Activated CD8-positive, alpha-beta memory T cell treated with anti-CD3 and anti-CD28 coated beads for 48 hours (primary cell): ENCODE data around the gene ACP6.
"Not testable (repeated sequence)": the region's sequence is repeated elsewhere in the genome, so short reads cannot be mapped to it uniquely, and the experiment has no call there.

Source experiments
- DNase-seq, 3 experiments: peaks; one replicate each; pipeline ENCODE4 v3.0.0-alpha.2; 2020; ENCODE audit warnings: low read depth in 2 of 3, low spot score in 2 of 3

Gene ACP6

GRCh38 chr1:147622731-147623130, 47.6 kb downstream of the ACP6 start:
- no peak for DNase-seq

GRCh38 chr1:147620543-147620942, 49.8 kb downstream of the ACP6 start:
- no peak for DNase-seq

DNA sequence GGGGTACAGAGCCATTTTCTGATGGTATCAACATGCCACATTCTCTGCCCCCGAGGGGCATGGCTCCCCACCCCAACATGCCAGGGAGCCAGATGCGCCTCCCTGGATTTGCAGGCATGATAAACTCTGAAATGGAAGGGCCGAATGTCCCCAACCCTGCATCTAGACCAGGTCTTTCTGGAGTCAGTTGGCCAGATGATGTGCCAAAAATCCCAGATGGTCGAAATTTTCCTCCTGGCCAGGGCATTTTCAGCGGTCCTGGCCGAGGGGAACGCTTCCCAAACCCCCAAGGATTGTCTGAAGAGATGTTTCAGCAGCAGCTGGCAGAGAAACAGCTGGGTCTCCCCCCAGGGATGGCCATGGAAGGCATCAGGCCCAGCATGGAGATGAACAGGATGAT, 50.6 kb downstream of the ACP6 start:
- DNase-seq = no peak

GRCh38 chr1:147618771-147619170, 51.6 kb downstream of the ACP6 start:
- DNase-seq = no peak

- DNase-seq = no peak
Observed at GRCh38 chr1:147618077-147618569, 52.2 kb downstream of the ACP6 start.

DNA sequence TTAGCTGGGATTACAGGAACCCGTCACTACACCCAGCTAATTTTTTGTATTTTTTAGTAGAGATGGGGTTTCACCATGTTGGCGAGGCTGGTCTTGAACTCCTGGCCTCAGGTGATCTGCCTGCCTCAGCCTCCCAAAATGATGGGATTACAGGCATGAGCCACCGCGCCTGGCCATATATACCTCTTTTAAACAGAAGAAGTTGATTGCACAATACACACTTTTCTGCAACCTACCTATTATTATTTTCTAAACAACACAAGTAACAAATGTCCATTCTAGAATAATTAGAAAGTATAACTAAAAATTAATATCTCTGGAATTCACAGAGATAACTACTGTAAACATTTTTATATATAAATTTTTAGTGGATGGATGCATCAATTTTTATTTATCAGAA, 55.4 kb downstream of the ACP6 start:
- not testable (repeated sequence) for DNase-seq

DNA sequence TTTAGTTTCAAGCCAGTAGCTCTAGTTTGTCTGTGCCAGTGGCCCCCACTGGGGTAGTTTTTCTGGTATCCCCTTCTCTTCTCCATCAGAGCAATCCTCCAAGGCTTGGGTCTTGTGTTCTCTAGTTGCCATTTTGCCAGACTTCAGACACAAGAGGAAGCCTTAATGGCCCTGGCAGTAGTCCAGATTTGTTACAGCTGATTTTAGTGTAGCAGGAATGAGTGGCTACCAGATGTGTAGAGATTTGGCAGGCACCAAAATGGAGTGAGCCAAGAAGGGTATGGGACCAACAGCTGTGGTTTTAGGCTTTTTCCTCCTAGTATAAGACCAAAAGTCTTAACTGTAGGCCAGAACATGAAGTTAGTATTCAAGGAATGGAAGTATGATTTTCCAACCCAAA, 56.8 kb downstream of the ACP6 start:
- no peak for DNase-seq

GRCh38 chr1:147612366-147612765, 58.0 kb downstream of the ACP6 start:
- DNase-seq = no peak

GRCh38 chr1:147611586-147611985, 58.7 kb downstream of the ACP6 start:
- no peak for DNase-seq

GRCh38 chr1:147611021-147611426, 59.3 kb downstream of the ACP6 start:
- DNase-seq = no peak

DNA sequence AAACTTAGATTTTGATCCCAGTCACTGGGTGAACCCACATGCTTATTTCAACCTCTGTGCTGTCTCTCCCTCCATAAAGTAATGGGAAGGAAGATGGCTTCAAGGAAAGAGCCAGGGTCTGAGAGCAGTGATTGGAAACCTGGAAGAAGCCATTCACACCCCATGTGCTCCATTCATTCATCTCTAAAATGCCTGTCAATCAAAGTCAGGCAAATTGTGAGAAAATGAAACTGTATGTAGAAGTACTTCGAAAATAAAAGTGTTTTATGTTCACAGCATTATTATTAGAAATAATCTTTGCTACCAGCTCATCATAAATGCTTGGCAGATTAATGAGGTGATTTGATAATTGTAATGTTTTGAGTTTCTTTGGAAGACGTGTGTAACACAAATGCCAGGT, 61.0 kb downstream of the ACP6 start:
- DNase-seq = no peak

- no peak for DNase-seq
Observed at GRCh38 chr1:147608596-147608995, 61.7 kb downstream of the ACP6 start.

DNA sequence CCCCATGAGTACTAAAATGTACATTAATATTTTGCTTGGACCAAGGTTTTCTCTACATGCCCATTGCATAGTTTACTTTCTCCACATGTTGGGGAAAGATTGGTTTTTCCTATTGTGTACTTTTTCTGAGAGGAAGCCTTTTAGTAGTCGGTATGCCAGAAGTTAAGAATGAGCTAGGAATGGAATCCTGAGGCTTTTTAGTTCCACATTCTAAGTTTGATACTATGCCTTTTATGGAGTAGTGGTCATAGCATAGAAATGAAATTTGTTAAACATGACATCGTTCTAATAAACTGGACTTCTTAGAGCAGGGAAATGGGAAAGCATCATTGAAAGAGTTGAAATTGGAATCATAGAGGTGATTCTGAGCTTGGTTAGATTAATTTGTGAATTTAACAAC, 64.7 kb downstream of the ACP6 start:
- no peak for DNase-seq

GRCh38 chr1:147603986-147604385, 66.3 kb downstream of the ACP6 start:
- DNase-seq = no peak

- DNase-seq = no peak
Observed at GRCh38 chr1:147600119-147601111, 69.9 kb downstream of the ACP6 start.

DNA sequence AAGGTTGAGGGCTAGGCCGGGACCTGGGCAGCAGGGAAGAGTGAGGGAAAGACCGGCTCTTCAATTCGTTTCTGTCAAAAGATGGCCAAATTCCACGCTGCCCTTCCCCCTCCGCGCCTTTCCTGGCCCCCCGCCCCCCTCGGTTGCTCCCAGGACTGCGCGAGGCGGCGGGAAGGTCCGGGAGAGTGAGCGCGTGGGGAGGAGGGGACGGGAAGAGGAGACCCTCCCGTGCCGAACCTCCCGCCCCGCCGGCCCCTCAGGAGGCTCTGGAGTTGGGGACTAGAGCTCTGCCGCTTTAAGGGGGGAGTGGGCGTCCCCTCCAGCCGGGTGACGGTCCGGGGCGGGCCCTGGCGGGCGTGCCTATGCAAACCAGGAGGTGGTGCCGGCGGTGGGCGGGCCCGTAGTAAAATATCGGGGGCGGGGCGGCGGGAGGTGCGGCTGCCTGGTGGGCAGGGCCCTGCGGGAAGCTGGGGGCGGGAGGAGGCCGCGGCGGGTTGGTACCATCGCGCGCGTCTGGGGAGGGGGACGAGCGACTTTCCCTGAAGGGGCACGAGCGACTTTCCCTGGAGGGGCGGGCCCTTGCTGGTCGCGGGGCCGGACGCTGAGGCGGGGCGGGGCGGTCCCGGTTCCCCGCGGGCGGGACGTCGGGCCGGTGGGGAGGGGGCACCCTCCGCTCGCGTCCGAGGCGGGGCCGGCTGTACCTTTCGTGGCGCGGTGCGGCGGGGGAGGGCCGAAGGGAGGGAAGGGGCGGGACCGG, 70.8 kb downstream of the ACP6 start:
- DNase-seq = peak; percentile 89 to 94 (median 92)

DNA sequence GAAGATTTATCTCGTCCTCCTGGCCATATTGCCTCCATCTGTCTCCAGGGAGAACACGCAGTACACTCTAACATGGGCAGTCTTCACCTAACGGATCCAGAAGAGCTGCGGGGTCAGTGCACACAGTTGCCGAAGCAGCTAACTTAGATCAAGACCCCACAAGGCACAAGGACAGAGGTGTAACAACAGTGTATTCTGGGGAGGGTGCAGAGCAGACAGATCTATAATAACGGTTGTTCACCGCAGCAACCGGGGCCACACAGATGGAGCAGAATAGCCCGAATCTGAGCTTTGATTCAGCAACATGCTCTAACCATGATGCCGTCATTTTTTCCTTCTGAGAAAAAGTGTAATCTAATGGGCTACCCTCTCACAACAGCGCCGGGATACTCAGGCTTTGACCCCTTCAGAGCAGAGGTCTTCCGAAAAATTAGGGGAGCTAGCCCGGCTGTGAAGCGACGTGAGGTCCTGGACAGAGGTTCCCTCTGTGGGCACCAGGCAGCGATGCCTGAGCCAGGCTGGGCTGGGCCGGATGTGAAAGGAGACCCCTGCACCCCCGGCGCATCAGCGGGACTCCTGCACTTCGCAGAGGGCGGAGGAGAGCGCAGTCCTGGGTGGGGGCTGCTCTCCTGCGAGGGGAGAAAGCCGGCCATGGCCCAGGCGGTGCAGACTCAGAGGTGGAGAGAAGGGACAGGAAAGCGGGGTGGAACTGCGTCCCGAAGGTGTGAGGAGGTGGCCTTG, 71.5 kb downstream of the ACP6 start:
- DNase-seq = peak in 2 of 3 experiments; percentile 8 to 16

DNA sequence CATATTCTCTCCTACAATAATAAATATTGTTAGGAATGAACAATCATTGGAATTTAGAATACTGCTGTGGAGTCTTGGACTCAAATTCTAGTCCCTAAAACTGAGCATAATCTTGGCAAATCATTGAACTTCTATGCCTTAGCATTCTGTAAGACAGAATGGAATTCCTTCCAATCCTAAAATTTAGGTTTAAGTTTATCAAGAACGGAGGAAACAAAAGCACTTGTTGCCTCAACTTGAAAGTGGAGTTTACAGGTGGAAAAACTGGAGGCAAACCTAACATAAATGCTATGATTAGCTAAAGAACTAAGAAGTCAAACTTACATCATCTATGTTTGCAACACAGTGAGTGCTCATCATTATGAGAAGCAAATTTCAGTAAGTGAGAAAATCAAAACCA, 73.3 kb downstream of the ACP6 start:
- no peak for DNase-seq
